Vagina (tissue), 2 donors: ENCODE measurements around the gene VSTM2B.

Experiments used
- CTCF ChIP-seq, 3 experiments: fragments of 450-650 bp in 2 of 3; fragments of 200-600 bp in 1 of 3; sonication (generic) in 1 of 3; IDR thresholded peaks; one replicate each; pipeline ENCODE4 v1.5.1; 2017 to 2019; ENCODE audit warnings: antibody characterized with exemption in 3 of 3, mild to moderate bottlenecking in 2 of 3, moderate library complexity in 2 of 3
- POLR2A ChIP-seq, 2 donors: fragments of 450-650 bp; IDR thresholded peaks; one replicate each; pipeline ENCODE4 v1.6.1; 2017; ENCODE audit warnings: antibody characterized with exemption in 2 of 2, mild to moderate bottlenecking in 2 of 2, moderate library complexity in 2 of 2
- POLR2AphosphoS5 ChIP-seq, 2 donors: sonication (generic); formaldehyde crosslinking; IDR thresholded peaks; one replicate each; pipeline ENCODE4 v1.9.0; 2017; ENCODE audit warnings: antibody characterized with exemption in 2 of 2, mild to moderate bottlenecking in 2 of 2, low read depth in 1 of 2; ENCODE audit not compliant: insufficient read depth in 1 of 2

- TF ChIP-seq CTCF (IDR thresholded peaks at IDR 0.05) (no peak), POLR2AphosphoS5 (IDR thresholded peaks at IDR 0.05; ENCODE audit: insufficient read depth in 1 of 2, low read depth in 1 of 2) (no peak), POLR2A (IDR thresholded peaks at IDR 0.05) (no peak)
Observed at GRCh38 chr19:29517946-29518345, 7.8 kb upstream of the VSTM2B start.
